K562 (cell line): ENCODE measurements around the gene SETDB2. TPM values are rescaled to one million over a fixed set of nuclear protein-coding genes. Genes with fewer than 3 reads are reported as not detected.

Experiments
- BRD4 ChIP-seq: fragments of 200-600 bp; sonication (generic); IDR thresholded peaks from 2 replicates; pipeline ENCODE4 v1.6.1; 2017; ENCODE audit warnings: inconsistent platforms
- CBFA2T2 ChIP-seq: fragments of 450-650 bp; conservative IDR thresholded peaks from 2 replicates; pipeline ENCODE4 v1.6.1; 2017; ENCODE audit warnings: mild to moderate bottlenecking
- ELK1 ChIP-seq: sonication (generic); formaldehyde crosslinking; IDR thresholded peaks from 2 replicates; pipeline ENCODE4 v1.8.1; 2022; ENCODE audit warnings: missing genetic modification reagents
- HCFC1 ChIP-seq: IDR thresholded peaks from 2 replicates; pipeline ENCODE4 v1.6.1; 2012; ENCODE audit warnings: low read depth, low read length, improper control_type of control experiment
- KDM4B ChIP-seq, 2 experiments: fragments of 450-650 bp in 1 of 2; sonication (generic) in 1 of 2; IDR thresholded peaks; 2 replicates each; pipeline ENCODE4 v1.6.1; 2016 to 2017; ENCODE audit warnings: borderline replicate concordance in 2 of 2, antibody characterized with exemption in 1 of 2, low read depth in 1 of 2, mild to moderate bottlenecking in 1 of 2
- NFATC3 ChIP-seq: fragments of 450-650 bp; IDR thresholded peaks from 2 replicates; pipeline ENCODE4 v1.6.1; 2017; ENCODE audit warnings: mild to moderate bottlenecking
- POLR2AphosphoS2 ChIP-seq: IDR thresholded peaks from 2 replicates; pipeline ENCODE4 v1.6.1; 2012; ENCODE audit warnings: low read length, improper control_type of control experiment
- SP1 ChIP-seq: sonication (generic); formaldehyde crosslinking; IDR thresholded peaks from 2 replicates; pipeline ENCODE4 v1.8.1; 2022; ENCODE audit warnings: mild to moderate bottlenecking, missing genetic modification reagents
- STAT6 ChIP-seq: sonication (generic); formaldehyde crosslinking; IDR thresholded peaks from 2 replicates; pipeline ENCODE4 v1.8.1; 2023; ENCODE audit warnings: mild to moderate bottlenecking, missing genetic modification reagents
- TBP ChIP-seq: optimal IDR thresholded peaks from 2 replicates; pipeline ENCODE3; 2011; ENCODE audit warnings: low read depth, low read length, improper control_type of control experiment
- TCF7 ChIP-seq: sonication (generic); IDR thresholded peaks from 2 replicates; pipeline ENCODE4 v1.6.1; 2016; ENCODE audit warnings: antibody characterized with exemption, borderline replicate concordance
- TEAD1 ChIP-seq, 2 experiments: fragments of 450-650 bp in 1 of 2; sonication (generic) in 1 of 2; formaldehyde crosslinking; IDR thresholded peaks; 2 replicates each; pipeline versions ENCODE4 v1.4.0 to v1.8.0; 2020 to 2022; ENCODE audit warnings: mild to moderate bottlenecking in 2 of 2, missing genetic modification reagents in 1 of 2
- XRCC3 ChIP-seq: fragments of 450-650 bp; IDR thresholded peaks from 2 replicates; pipeline ENCODE4 v1.6.1; 2017; ENCODE audit warnings: mild to moderate bottlenecking, moderate library complexity
- ZNF121 ChIP-seq: sonication (generic); formaldehyde crosslinking; conservative IDR thresholded peaks from 2 replicates; pipeline ENCODE4 v1.8.0; 2022; ENCODE audit warnings: missing genetic modification reagents
- ZNF583 ChIP-seq: fragments of 250-450 bp; sonication (Bioruptor Pico); IDR thresholded peaks from 2 replicates; pipeline ENCODE4 v1.4.0; 2020
- ZNF586 ChIP-seq: fragments of 450-650 bp; formaldehyde crosslinking; conservative IDR thresholded peaks from 2 replicates; pipeline ENCODE4 v1.4.0; 2020; ENCODE audit warnings: mild to moderate bottlenecking, moderate library complexity
- ZNF696 ChIP-seq: fragments of 250-450 bp; sonication (Bioruptor Pico); conservative IDR thresholded peaks from 2 replicates; pipeline ENCODE4 v1.4.0; 2020; ENCODE audit warnings: mild to moderate bottlenecking, moderate library complexity
- polyA plus RNA-seq, 8 experiments: library from polyadenylated mRNA; depleted of rRNA in 4 of 8; stranded (reverse) in 5 of 8; unstranded in 3 of 8; fragments of >200 nt; fragmentation: Nextera tagmentation in 2 of 8; fragmentation: Illumina TruSeq in 1 of 8; extraction: Ambion mirVana in 2 of 8; extraction: Trizol in 1 of 8; gene quantifications; 2 replicates each; pipeline versions ENCODE4 v1.2.1 to v1.2.3, GENCODE V29; 2011 to 2014; ENCODE audit warnings: inconsistent platforms in 1 of 8, missing spikeins in 1 of 8
- total RNA-seq, 7 experiments: library from RNA; depleted of rRNA in 6 of 7; stranded (reverse); fragments of >200 nt in 6 of 7; fragmentation: Illumina TruSeq in 2 of 7; extraction: Trizol in 2 of 7; gene quantifications; 2 replicates each; pipeline versions ENCODE4 v1.2.1 to v1.2.3, GENCODE V29; 2011 to 2021; ENCODE audit warnings: low replicate concordance in 1 of 7
- TF ChIP-seq, protein P1 (sequence below): fragments of 450-650 bp; IDR thresholded peaks from 2 replicates; pipeline ENCODE4 v1.6.1; 2016
- TF ChIP-seq, protein P2 (sequence below): fragments of 450-650 bp; IDR thresholded peaks from 2 replicates; pipeline ENCODE4 v1.6.1; 2017; ENCODE audit warnings: antibody characterized with exemption
- TF ChIP-seq, protein P3 (sequence below): fragments of 450-650 bp; formaldehyde crosslinking; IDR thresholded peaks from 2 replicates; pipeline ENCODE4 v1.4.0; 2020; ENCODE audit warnings: mild to moderate bottlenecking, moderate library complexity

SETDB2 gene
- total and polyA plus RNA-seq, 9 of the 15 experiments (the other 6 are each of a cell fraction or from before 2014, with no cell fraction given): 1.0 to 9.0 (median 6.1) TPM

GRCh38 chr13:49495783-49496762 lies 52.0 kb downstream of the SETDB2 start, which contains the start of gene PHF11 (continued):
- TF ChIP-seq, protein P1, sequence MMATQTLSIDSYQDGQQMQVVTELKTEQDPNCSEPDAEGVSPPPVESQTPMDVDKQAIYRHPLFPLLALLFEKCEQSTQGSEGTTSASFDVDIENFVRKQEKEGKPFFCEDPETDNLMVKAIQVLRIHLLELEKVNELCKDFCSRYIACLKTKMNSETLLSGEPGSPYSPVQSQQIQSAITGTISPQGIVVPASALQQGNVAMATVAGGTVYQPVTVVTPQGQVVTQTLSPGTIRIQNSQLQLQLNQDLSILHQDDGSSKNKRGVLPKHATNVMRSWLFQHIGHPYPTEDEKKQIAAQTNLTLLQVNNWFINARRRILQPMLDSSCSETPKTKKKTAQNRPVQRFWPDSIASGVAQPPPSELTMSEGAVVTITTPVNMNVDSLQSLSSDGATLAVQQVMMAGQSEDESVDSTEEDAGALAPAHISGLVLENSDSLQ: no peak
- peak; percentile 29 for TF ChIP-seq TBP
- TF ChIP-seq ZNF121 (CRISPR knock-in tag): peak; percentile 83
- TF ChIP-seq BRD4: no peak
- TF ChIP-seq, protein P2, sequence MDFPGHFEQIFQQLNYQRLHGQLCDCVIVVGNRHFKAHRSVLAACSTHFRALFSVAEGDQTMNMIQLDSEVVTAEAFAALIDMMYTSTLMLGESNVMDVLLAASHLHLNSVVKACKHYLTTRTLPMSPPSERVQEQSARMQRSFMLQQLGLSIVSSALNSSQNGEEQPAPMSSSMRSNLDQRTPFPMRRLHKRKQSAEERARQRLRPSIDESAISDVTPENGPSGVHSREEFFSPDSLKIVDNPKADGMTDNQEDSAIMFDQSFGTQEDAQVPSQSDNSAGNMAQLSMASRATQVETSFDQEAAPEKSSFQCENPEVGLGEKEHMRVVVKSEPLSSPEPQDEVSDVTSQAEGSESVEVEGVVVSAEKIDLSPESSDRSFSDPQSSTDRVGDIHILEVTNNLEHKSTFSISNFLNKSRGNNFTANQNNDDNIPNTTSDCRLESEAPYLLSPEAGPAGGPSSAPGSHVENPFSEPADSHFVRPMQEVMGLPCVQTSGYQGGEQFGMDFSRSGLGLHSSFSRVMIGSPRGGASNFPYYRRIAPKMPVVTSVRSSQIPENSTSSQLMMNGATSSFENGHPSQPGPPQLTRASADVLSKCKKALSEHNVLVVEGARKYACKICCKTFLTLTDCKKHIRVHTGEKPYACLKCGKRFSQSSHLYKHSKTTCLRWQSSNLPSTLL: no peak
- TF ChIP-seq ZNF586 (CRISPR knock-in tag): no peak
- no peak for TF ChIP-seq HCFC1
- no peak for TF ChIP-seq ZNF696 (CRISPR knock-in tag)
- no peak for TF ChIP-seq TCF7
- TF ChIP-seq POLR2AphosphoS2: no peak
- no peak for TF ChIP-seq KDM4B (IDR thresholded peaks at IDR 0.05; ENCODE audit: borderline replicate concordance in 2 of 2, low read depth in 1 of 2)
- TF ChIP-seq ZNF583 (CRISPR knock-in tag): no peak
- TF ChIP-seq SP1 (CRISPR knock-in tag): no peak
- TF ChIP-seq NFATC3: no peak
- no peak for TF ChIP-seq ELK1 (CRISPR knock-in tag)
- TF ChIP-seq STAT6 (CRISPR knock-in tag): no peak
- no peak for TF ChIP-seq CBFA2T2
- TF ChIP-seq, protein P3, sequence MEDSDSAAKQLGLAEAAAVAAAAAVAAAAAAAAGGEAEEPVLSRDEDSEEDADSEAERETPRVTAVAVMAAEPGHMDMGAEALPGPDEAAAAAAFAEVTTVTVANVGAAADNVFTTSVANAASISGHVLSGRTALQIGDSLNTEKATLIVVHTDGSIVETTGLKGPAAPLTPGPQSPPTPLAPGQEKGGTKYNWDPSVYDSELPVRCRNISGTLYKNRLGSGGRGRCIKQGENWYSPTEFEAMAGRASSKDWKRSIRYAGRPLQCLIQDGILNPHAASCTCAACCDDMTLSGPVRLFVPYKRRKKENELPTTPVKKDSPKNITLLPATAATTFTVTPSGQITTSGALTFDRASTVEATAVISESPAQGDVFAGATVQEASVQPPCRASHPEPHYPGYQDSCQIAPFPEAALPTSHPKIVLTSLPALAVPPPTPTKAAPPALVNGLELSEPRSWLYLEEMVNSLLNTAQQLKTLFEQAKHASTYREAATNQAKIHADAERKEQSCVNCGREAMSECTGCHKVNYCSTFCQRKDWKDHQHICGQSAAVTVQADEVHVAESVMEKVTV (CRISPR knock-in tag): no peak
- TF ChIP-seq XRCC3: no peak
- TF ChIP-seq TEAD1 (CRISPR knock-in tag; IDR thresholded peaks at IDR 0.05): no peak
